WERI-Rb-1 (cell line): ENCODE data around the gene NUP188.

ENCODE experiments used
- DNase-seq: peaks from one replicate; pipeline ENCODE4 v3.0.0-alpha.2; 2020
- H3K27ac ChIP-seq: fragments of 250-450 bp; sonication (Bioruptor Pico); 2 replicates; pipeline ENCODE4 v1.5.1; 2020; ENCODE audit warnings: mild to moderate bottlenecking, moderate library complexity
- H3K27me3 ChIP-seq: fragments of 250-450 bp; sonication (Bioruptor Pico); 2 replicates; pipeline ENCODE4 v1.5.1; 2021; ENCODE audit warnings: mild to moderate bottlenecking, low read depth, moderate library complexity; ENCODE audit not compliant: insufficient read depth, severe bottlenecking
- H3K36me3 ChIP-seq: fragments of 250-450 bp; sonication (Bioruptor Pico); 2 replicates; pipeline ENCODE4 v1.5.1; 2020; ENCODE audit warnings: mild to moderate bottlenecking, moderate library complexity
- H3K4me3 ChIP-seq: 2 replicates; pipeline ENCODE4 v1.5.1; 2011; ENCODE audit warnings: low read depth, mild to moderate bottlenecking, control low read depth, low read length
- H3K9me3 ChIP-seq: fragments of 250-450 bp; sonication (Bioruptor Pico); 2 replicates; pipeline ENCODE4 v1.5.1; 2021; ENCODE audit warnings: mild to moderate bottlenecking, moderate library complexity; ENCODE audit not compliant: severe bottlenecking
- CTCF ChIP-seq: IDR thresholded peaks from 2 replicates; pipeline ENCODE4 v1.5.1; 2011; ENCODE audit warnings: low read depth, mild to moderate bottlenecking, control low read depth, inconsistent platforms, low read length

Gene NUP188

DNA sequence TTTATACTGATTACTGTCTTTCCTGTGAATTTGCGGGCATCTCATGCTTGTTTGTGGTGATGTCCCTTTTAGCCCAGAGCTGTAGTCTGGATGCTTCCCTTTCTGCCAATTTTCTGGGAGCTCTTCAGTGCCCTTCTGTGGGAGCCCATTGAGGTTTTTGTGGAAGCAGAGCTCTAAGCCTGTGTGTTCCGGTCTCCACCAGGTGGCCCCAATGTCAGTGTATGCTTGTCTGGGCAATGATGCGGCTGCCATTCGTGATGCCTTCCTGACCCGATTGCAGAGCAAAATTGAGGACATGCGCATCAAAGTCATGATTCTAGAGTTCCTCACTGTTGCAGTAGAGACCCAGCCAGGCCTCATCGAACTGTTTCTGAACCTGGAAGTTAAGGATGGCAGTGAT is 45.5 kb downstream of the NUP188 start:
- H3K9me3 ChIP-seq, result no peaks in the 10 kb centered on the region
- peak; percentile 41 for DNase-seq
- H3K27ac ChIP-seq, result no peak overlapping the region
- no peaks in the 10 kb centered on the region for H3K27me3 ChIP-seq
- H3K4me3 ChIP-seq, result no peak overlapping the region
- peak; percentile 71 for TF ChIP-seq CTCF
- H3K36me3 ChIP-seq, result peaks cover 98% of the 10 kb centered on the region

DNA sequence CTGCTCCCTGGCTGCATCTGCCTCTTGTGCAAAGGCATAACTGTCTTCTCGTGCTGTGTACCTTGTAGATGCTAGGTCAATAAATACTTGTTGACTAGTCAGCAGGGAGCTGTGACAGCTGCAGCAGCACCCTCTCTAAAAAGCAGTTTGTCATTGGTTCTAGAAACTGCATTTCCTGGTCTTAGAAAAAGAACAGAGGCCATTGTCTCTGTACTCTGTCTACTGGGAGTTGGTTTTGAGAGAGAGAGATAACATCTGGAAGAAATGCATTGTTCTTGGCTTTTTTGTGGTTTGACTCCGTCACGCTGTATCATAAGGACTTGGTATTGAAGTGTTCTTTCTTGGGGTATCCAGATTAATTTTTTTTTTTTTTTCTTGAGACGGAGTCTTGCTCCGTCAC is 48.3 kb downstream of the NUP188 start:
- Histone ChIP-seq H3K9me3 (no peaks in the 10 kb centered on the region), H3K27me3 (no peaks in the 10 kb centered on the region), H3K36me3 (peaks cover 98% of the 10 kb centered on the region), H3K4me3 (no peak overlapping the region), H3K27ac (no peak overlapping the region)
- no peak for TF ChIP-seq CTCF
- no peak for DNase-seq

GRCh38 chr9:128998462-128998861 is 51.0 kb downstream of the NUP188 start:
- TF ChIP-seq CTCF, result no peak
- no peak overlapping the region for H3K27ac ChIP-seq
- H3K27me3 ChIP-seq, result no peaks in the 10 kb centered on the region
- no peak overlapping the region for H3K4me3 ChIP-seq
- no peaks in the 10 kb centered on the region for H3K9me3 ChIP-seq
- H3K36me3 ChIP-seq, result peaks cover 100% of the 10 kb centered on the region
- DNase-seq, result no peak

DNA sequence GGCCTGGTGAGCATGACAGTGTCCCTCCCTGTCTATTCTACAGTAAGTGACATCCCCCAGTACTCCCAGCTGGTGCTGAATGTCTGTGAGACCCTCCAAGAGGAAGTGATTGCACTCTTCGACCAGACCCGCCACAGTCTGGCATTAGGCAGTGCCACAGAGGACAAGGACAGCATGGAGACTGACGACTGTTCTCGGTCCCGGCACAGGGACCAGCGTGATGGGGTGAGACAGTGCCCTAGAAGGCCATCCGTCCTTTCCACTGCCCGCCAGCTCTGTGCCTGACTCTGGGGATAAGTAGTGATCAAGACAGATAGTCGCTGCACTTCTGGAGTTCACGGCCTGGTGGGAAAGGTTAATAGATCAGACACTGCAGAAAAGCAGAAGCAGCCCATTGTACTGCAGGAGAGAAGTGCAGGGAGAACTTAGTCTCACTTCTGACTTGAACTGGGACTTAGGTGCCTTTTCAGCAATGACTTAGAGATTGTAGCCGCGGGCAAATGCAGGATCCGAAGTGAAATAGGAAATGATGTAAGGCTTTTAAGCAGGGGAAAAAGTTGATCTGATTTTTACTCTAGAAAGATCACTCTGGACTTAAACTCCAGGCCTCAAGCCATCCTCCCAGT is 52.2 kb downstream of the NUP188 start:
- Histone ChIP-seq H3K36me3 (peaks cover 100% of the 10 kb centered on the region), H3K9me3 (no peaks in the 10 kb centered on the region), H3K4me3 (no peak overlapping the region), H3K27ac (no peak overlapping the region), H3K27me3 (no peaks in the 10 kb centered on the region)
- TF ChIP-seq CTCF, result no peak
- DNase-seq, result no peak

GRCh38 chr9:129001504-129002325 is 54.2 kb downstream of the NUP188 start:
- no peak overlapping the region for H3K27ac ChIP-seq
- TF ChIP-seq CTCF, result no peak
- H3K36me3 ChIP-seq, result peaks cover 100% of the 10 kb centered on the region
- no peak overlapping the region for H3K4me3 ChIP-seq
- no peaks in the 10 kb centered on the region for H3K9me3 ChIP-seq
- H3K27me3 ChIP-seq, result no peaks in the 10 kb centered on the region
- DNase-seq, result no peak
